Neural progenitor cell (in vitro differentiated cells): Measurements from ENCODE around the gene TFG.

Experiments used
- EZH2phosphoT487 ChIP-seq: fragments of 200-600 bp; sonication (generic); IDR thresholded peaks from 2 replicates; pipeline ENCODE4 v1.6.1; 2017; ENCODE audit warnings: antibody characterized with exemption
- TF ChIP-seq, protein P1 (sequence below): fragments of 200-600 bp; sonication (generic); IDR thresholded peaks from 2 replicates; pipeline ENCODE4 v1.5.1; 2017; ENCODE audit warnings: antibody characterized with exemption, mild to moderate bottlenecking

DNA sequence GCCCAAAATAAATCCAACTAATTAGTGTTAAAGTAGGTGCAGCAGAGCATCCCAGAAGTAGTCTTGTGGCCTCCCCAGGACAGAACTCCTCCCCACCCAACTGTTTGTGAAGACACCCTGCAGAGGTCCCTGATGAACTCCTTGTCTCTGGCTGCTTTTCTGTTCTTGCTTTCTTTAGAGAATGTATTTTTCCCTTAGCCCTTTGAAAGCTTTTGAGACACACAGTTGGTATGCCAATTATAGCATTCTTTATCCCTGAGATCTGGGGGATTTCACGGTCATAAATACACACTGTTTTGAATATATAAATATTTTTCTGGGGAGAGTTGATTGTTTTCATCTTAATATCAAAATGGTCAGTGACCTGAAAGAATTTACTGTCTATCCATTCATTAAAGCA is 9.8 kb downstream of the TFG start:
- TF ChIP-seq, protein P1, sequence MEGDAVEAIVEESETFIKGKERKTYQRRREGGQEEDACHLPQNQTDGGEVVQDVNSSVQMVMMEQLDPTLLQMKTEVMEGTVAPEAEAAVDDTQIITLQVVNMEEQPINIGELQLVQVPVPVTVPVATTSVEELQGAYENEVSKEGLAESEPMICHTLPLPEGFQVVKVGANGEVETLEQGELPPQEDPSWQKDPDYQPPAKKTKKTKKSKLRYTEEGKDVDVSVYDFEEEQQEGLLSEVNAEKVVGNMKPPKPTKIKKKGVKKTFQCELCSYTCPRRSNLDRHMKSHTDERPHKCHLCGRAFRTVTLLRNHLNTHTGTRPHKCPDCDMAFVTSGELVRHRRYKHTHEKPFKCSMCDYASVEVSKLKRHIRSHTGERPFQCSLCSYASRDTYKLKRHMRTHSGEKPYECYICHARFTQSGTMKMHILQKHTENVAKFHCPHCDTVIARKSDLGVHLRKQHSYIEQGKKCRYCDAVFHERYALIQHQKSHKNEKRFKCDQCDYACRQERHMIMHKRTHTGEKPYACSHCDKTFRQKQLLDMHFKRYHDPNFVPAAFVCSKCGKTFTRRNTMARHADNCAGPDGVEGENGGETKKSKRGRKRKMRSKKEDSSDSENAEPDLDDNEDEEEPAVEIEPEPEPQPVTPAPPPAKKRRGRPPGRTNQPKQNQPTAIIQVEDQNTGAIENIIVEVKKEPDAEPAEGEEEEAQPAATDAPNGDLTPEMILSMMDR, result no peak
- TF ChIP-seq EZH2phosphoT487, result no peak
